HepG2 (cell line): ENCODE results near the gene G6PC3. TPM values are rescaled to one million over a fixed set of nuclear protein-coding genes. Genes with fewer than 3 reads are reported as not detected.

Experiments
- ATAC-seq: fragments of 200-7000 bp; cut with Tn5 transposase; 3 replicates; pipeline ENCODE4 v1.9.1; 2020; ENCODE audit warnings: mild to moderate bottlenecking, moderate library complexity
- BruUV-seq: library from RNA; stranded (reverse); fragments of 400-500 nt; replicated peaks from 2 replicates; lab custom pipeline; 2021; lab: Mats Ljungman, UMichigan
- CTCF ChIA-PET: fragments of 300-600 bp; formaldehyde crosslinking; extraction: SDS; loops from one replicate; lab custom pipeline; 2021; ENCODE audit warnings: low total read pairs, inconsistent platforms, low intra/inter-chr PET ratio; lab: Yijun Ruan, JAX
- POLR2A ChIA-PET: fragments of 350-600 bp; sonication (Branson Sonifier 250); formaldehyde crosslinking; loops from one replicate; lab custom pipeline; 2020; ENCODE audit warnings: antibody characterized with exemption, inconsistent platforms; lab: Yijun Ruan, JAX
- DNase-seq: peaks from one replicate; pipeline ENCODE4 v3.0.0-alpha.2; 2015; ENCODE audit warnings: low spot score
- FAIRE-seq: peaks from 3 replicates; lab custom pipeline; 2011; peaks lifted over from hg19 to GRCh38; lab: Jason Lieb, UNC
- H2AFZ ChIP-seq: one replicate; pipeline ENCODE4 v1.6.1; 2011; ENCODE audit warnings: low read length, inconsistent platforms
- H3K27ac ChIP-seq: fragments of 300-600 bp; 3 replicates; pipeline ENCODE4 v1.8.0; 2011; ENCODE audit warnings: mixed run types, mild to moderate bottlenecking, mixed read lengths, low read length, inconsistent platforms; ENCODE audit not compliant: insufficient read depth; ENCODE audit errors: extremely low read length
- H3K27me3 ChIP-seq, 2 experiments: fragments of 200-600 bp in 1 of 2; 2 replicates in 1 of 2; 3 replicates in 1 of 2; pipeline versions ENCODE4 v1.6.0 to v1.8.0; 2011; ENCODE audit warnings: low read length in 2 of 2, mild to moderate bottlenecking in 2 of 2, moderate library complexity in 2 of 2, inconsistent platforms in 1 of 2; ENCODE audit not compliant: insufficient read depth in 2 of 2, control insufficient read depth in 1 of 2
- H3K36me3 ChIP-seq, 2 experiments: fragments of 200-600 bp in 1 of 2; replicated peaks in 1 of 2; 2 replicates in 1 of 2; 3 replicates in 1 of 2; pipeline versions ENCODE4 v1.5.1 to v1.8.0; 2011; ENCODE audit warnings: low read length in 2 of 2, inconsistent platforms in 1 of 2; ENCODE audit not compliant: insufficient read depth in 2 of 2, control insufficient read depth in 1 of 2
- H3K4me1 ChIP-seq: 2 replicates; pipeline ENCODE4 v1.5.1; 2012; ENCODE audit warnings: low read length, inconsistent platforms; ENCODE audit not compliant: insufficient read depth
- H3K4me2 ChIP-seq: 2 replicates; pipeline ENCODE4 v1.6.0; 2011; ENCODE audit warnings: low read depth, low read length, inconsistent platforms
- H3K4me3 ChIP-seq, 3 experiments: fragments of 200-600 bp in 1 of 3; sonication (generic), shearing (Covaris generic) in 1 of 3; replicated peaks in 1 of 3; 2 replicates each; pipeline ENCODE4 v1.5.1; 2011 to 2016; ENCODE audit warnings: low read length in 3 of 3, inconsistent platforms in 2 of 3, low read depth in 2 of 3, mild to moderate bottlenecking in 2 of 3, control low read depth in 1 of 3, mixed read lengths in 1 of 3; ENCODE audit not compliant: insufficient read depth in 1 of 3
- H3K79me2 ChIP-seq: one replicate; pipeline ENCODE4 v1.6.1; 2011; ENCODE audit warnings: low read length, inconsistent platforms; ENCODE audit not compliant: insufficient read depth
- H3K9ac ChIP-seq: 2 replicates; pipeline ENCODE4 v1.6.0; 2011; ENCODE audit warnings: mild to moderate bottlenecking, low read depth, low read length, inconsistent platforms; ENCODE audit not compliant: insufficient read depth
- H3K9me3 ChIP-seq: 2 replicates; pipeline ENCODE4 v1.5.1; 2012; ENCODE audit warnings: mild to moderate bottlenecking, low read length
- H4K20me1 ChIP-seq: 2 replicates; pipeline ENCODE4 v1.6.0; 2011; ENCODE audit warnings: inconsistent platforms, mild to moderate bottlenecking, low read length, moderate library complexity; ENCODE audit not compliant: insufficient read depth
- E2F5 ChIP-seq: sonication (generic); formaldehyde crosslinking; conservative IDR thresholded peaks from 2 replicates; pipeline ENCODE4 v1.4.0; 2020; ENCODE audit warnings: missing genetic modification reagents
- ELF3 ChIP-seq: IDR thresholded peaks from 2 replicates; pipeline ENCODE4 v1.6.1; 2016; ENCODE audit warnings: missing genetic modification reagents, missing compliant biosample characterization
- FOXO4 ChIP-seq: sonication (generic); formaldehyde crosslinking; conservative IDR thresholded peaks from 2 replicates; pipeline ENCODE4 v1.8.1; 2023; ENCODE audit warnings: missing genetic modification reagents
- FOXP1 ChIP-seq, 2 experiments: fragments of 450-650 bp in 1 of 2; IDR thresholded peaks; 2 replicates each; pipeline ENCODE4 v1.6.1; 2017 to 2018; ENCODE audit warnings: antibody characterized with exemption in 1 of 2
- HOXD1 ChIP-seq: sonication (generic); formaldehyde crosslinking; IDR thresholded peaks from 2 replicates; pipeline ENCODE4 v1.5.0; 2020; ENCODE audit warnings: missing genetic modification reagents
- MIER2 ChIP-seq: IDR thresholded peaks from 2 replicates; pipeline ENCODE4 v1.6.1; 2016; ENCODE audit warnings: missing biosample characterization, missing genetic modification reagents
- RAD21 ChIP-seq: fragments of 450-650 bp; formaldehyde crosslinking; IDR thresholded peaks from 2 replicates; pipeline ENCODE4 v1.5.0; 2020; ENCODE audit warnings: mild to moderate bottlenecking
- REPIN1 ChIP-seq: sonication (generic); formaldehyde crosslinking; IDR thresholded peaks from 2 replicates; pipeline ENCODE4 v1.8.0; 2022; ENCODE audit warnings: missing genetic modification reagents, low read depth, mild to moderate bottlenecking, borderline replicate concordance
- SMARCE1 ChIP-seq: fragments of 450-650 bp; IDR thresholded peaks from 2 replicates; pipeline ENCODE4 v1.6.1; 2017; ENCODE audit warnings: borderline replicate concordance
- TEAD3 ChIP-seq: optimal IDR thresholded peaks from 2 replicates; pipeline ENCODE3; 2016; ENCODE audit warnings: borderline replicate concordance
- ZC3H13 ChIP-seq: sonication (generic); formaldehyde crosslinking; IDR thresholded peaks from 2 replicates; pipeline ENCODE4 v1.8.1; 2023; ENCODE audit warnings: mild to moderate bottlenecking, missing genetic modification reagents, moderate library complexity
- ZNF18 ChIP-seq: sonication (generic); formaldehyde crosslinking; IDR thresholded peaks from 2 replicates; pipeline ENCODE4 v1.8.0; 2022; ENCODE audit warnings: mild to moderate bottlenecking, missing genetic modification reagents; ENCODE audit not compliant: insufficient replicate concordance
- ZNF253 ChIP-seq: sonication (generic); formaldehyde crosslinking; IDR thresholded peaks from 2 replicates; pipeline ENCODE4 v1.8.0; 2022; ENCODE audit warnings: mild to moderate bottlenecking, missing genetic modification reagents, borderline replicate concordance
- ZNF263 ChIP-seq: sonication (generic); formaldehyde crosslinking; IDR thresholded peaks from 2 replicates; pipeline ENCODE4 v1.4.0; 2020; ENCODE audit warnings: missing genetic modification reagents
- ZNF547 ChIP-seq: sonication (generic); formaldehyde crosslinking; IDR thresholded peaks from 2 replicates; pipeline ENCODE4 v1.5.1; 2020; ENCODE audit warnings: mild to moderate bottlenecking, missing genetic modification reagents
- ZNF576 ChIP-seq: sonication (generic); formaldehyde crosslinking; IDR thresholded peaks from 2 replicates; pipeline ENCODE4 v1.4.0; 2020; ENCODE audit warnings: mild to moderate bottlenecking, missing genetic modification reagents
- ZNF678 ChIP-seq: sonication (generic); formaldehyde crosslinking; IDR thresholded peaks from 2 replicates; pipeline ENCODE4 v1.4.0; 2020; ENCODE audit warnings: mild to moderate bottlenecking, missing genetic modification reagents
- WGBS: methylation state at CpG from one replicate; pipeline ENCODE4 v1.1.6; 2017; ENCODE audit warnings: low lambda C conversion rate; 5-methylcytosine and 5-hydroxymethylcytosine counted together
- in situ Hi-C: cut with HindIII; loops from 2 replicates; pipeline ENCODE4 v1.10.0; 2017; ENCODE audit warnings: low pct_unique_long_range_greater_than_20kb; ENCODE audit not compliant: extremely low pct_ligation_motif_present
- intact Hi-C: fragments of 100-400 bp; cut with micrococcal nuclease; formaldehyde crosslinking; loops from one replicate; pipeline ENCODE4 v1.10.0; 2022; ENCODE audit not compliant: unreplicated experiment
- polyA plus RNA-seq, 8 experiments: library from polyadenylated mRNA; depleted of rRNA in 3 of 8; stranded (reverse) in 7 of 8; unstranded in 1 of 8; fragments of >200 nt; fragmentation: Illumina TruSeq in 4 of 8; extraction: Trizol in 4 of 8; gene quantifications; 2 replicates each; pipeline versions ENCODE4 v1.2.1 to v1.2.3, GENCODE V29; 2011 to 2016; ENCODE audit warnings: low read depth in 4 of 8, missing spikeins in 1 of 8, mixed read lengths in 1 of 8; ENCODE audit not compliant: insufficient read depth in 1 of 8
- total RNA-seq, 5 experiments: library from RNA; depleted of rRNA; stranded (reverse); fragments of >200 nt; fragmentation: Illumina TruSeq; extraction: Trizol; gene quantifications; 2 replicates each; pipeline ENCODE4 v1.2.3, GENCODE V29; 2016; ENCODE audit warnings: low read depth in 1 of 5

G6PC3 gene
- total and polyA plus RNA-seq, 2 of the 13 experiments (the other 11 are each of a cell fraction or from before 2014, with no cell fraction given): 38.5 to 75.8 TPM

- H3K9ac ChIP-seq: peak overlapping the region; percentile 45
- H3K79me2 ChIP-seq: no peaks in the 10 kb centered on the region
- FAIRE-seq (no peak), ATAC-seq (no peak), DNase-seq (no peak)
- H4K20me1 ChIP-seq: no peaks in the 10 kb centered on the region
- H3K36me3 ChIP-seq: peaks cover 27 to 52% of the 10 kb centered on the region in 2 experiments
- BruUV-seq: no TSS peak
- WGBS: 81% methylated on average over 7 of the region's 8 CpGs
- TF ChIP-seq ZNF263 (CRISPR knock-in tag): peak; percentile 48; the same call in 1 of the 2 replicates
- peak; percentile 23; the same call in 1 of the 2 replicates for TF ChIP-seq ZNF253 (CRISPR knock-in tag)
- 0 out of 2 replicates have a peak, but pooled peaks have one; percentile 26 for TF ChIP-seq ZNF547 (CRISPR knock-in tag)
- TF ChIP-seq E2F5 (CRISPR knock-in tag): no peak
- TF ChIP-seq TEAD3 (CRISPR knock-in tag): no peak
- no peak for TF ChIP-seq FOXP1 (IDR thresholded peaks at IDR 0.05)
- TF ChIP-seq FOXP1 (CRISPR knock-in tag; IDR thresholded peaks at IDR 0.05): no peak
- TF ChIP-seq ZC3H13 (CRISPR knock-in tag): no peak
- peak; percentile 1 for TF ChIP-seq ZNF18
- TF ChIP-seq ZNF576: no peak
- no peak for TF ChIP-seq SMARCE1
- 0 out of 2 replicates have a peak, but pooled peaks have one; percentile 0 for TF ChIP-seq RAD21
- TF ChIP-seq ELF3 (CRISPR knock-in tag): no peak
- TF ChIP-seq REPIN1: no peak
- TF ChIP-seq ZNF678 (CRISPR knock-in tag): no peak
- no peak for TF ChIP-seq HOXD1 (CRISPR knock-in tag)
- no peak for TF ChIP-seq MIER2 (CRISPR knock-in tag)
- no peak for TF ChIP-seq FOXO4 (CRISPR knock-in tag)
- no peaks in the 10 kb centered on the region for H3K9me3 ChIP-seq
- H3K4me2 ChIP-seq: peak overlapping the region; percentile 44; the same call in 1 of the 2 replicates
- in situ Hi-C loops (no loop called here), intact Hi-C loops (no loop called here)
- ChIA-PET CTCF (no interaction called here), POLR2A (interaction anchor here (1.0 to 2.4 kb wide), 13 partner anchors 8 to 99 kb away, joined by 3 to 12 read pairs (median 8); partner anchors contain the start of genes G6PC3, HDAC5, LSM12 and TMUB2)
- no peaks in the 10 kb centered on the region for H3K27me3 ChIP-seq
- peaks cover 31% of the 10 kb centered on the region for H3K4me1 ChIP-seq
- peak overlapping the region in 1 of 3 experiments; percentile 12; a peak in 1 of 6 replicates for H3K4me3 ChIP-seq
- peak overlapping the region; percentile 15 for H3K27ac ChIP-seq
- no peak overlapping the region for H2AFZ ChIP-seq
Measured at GRCh38 chr17:44087319-44087718, 16.8 kb downstream of the G6PC3 start.
